HepG2 (cell line): ENCODE data around the gene ISLR2. TPM values are rescaled to one million over a fixed set of nuclear protein-coding genes. Genes with fewer than 3 reads are reported as not detected.

Experiments
- ATAC-seq: fragments of 200-7000 bp; cut with Tn5 transposase; 3 replicates; pipeline ENCODE4 v1.9.1; 2020; ENCODE audit warnings: mild to moderate bottlenecking, moderate library complexity
- BruUV-seq: library from RNA; stranded (reverse); fragments of 400-500 nt; replicated peaks from 2 replicates; lab custom pipeline; 2021; lab: Mats Ljungman, UMichigan
- CTCF ChIA-PET: fragments of 300-600 bp; formaldehyde crosslinking; extraction: SDS; loops from one replicate; lab custom pipeline; 2021; ENCODE audit warnings: low total read pairs, inconsistent platforms, low intra/inter-chr PET ratio; lab: Yijun Ruan, JAX
- POLR2A ChIA-PET: fragments of 350-600 bp; sonication (Branson Sonifier 250); formaldehyde crosslinking; loops from one replicate; lab custom pipeline; 2020; ENCODE audit warnings: antibody characterized with exemption, inconsistent platforms; lab: Yijun Ruan, JAX
- DNase-seq: peaks from one replicate; pipeline ENCODE4 v3.0.0-alpha.2; 2015; ENCODE audit warnings: low spot score
- FAIRE-seq: peaks from 3 replicates; lab custom pipeline; 2011; peaks lifted over from hg19 to GRCh38; lab: Jason Lieb, UNC
- H2AFZ ChIP-seq: one replicate; pipeline ENCODE4 v1.6.1; 2011; ENCODE audit warnings: low read length, inconsistent platforms
- H3K27ac ChIP-seq: fragments of 300-600 bp; 3 replicates; pipeline ENCODE4 v1.8.0; 2011; ENCODE audit warnings: mixed run types, mild to moderate bottlenecking, mixed read lengths, low read length, inconsistent platforms; ENCODE audit not compliant: insufficient read depth; ENCODE audit errors: extremely low read length
- H3K27me3 ChIP-seq, 2 experiments: fragments of 200-600 bp in 1 of 2; 2 replicates in 1 of 2; 3 replicates in 1 of 2; pipeline versions ENCODE4 v1.6.0 to v1.8.0; 2011; ENCODE audit warnings: low read length in 2 of 2, mild to moderate bottlenecking in 2 of 2, moderate library complexity in 2 of 2, inconsistent platforms in 1 of 2; ENCODE audit not compliant: insufficient read depth in 2 of 2, control insufficient read depth in 1 of 2
- H3K36me3 ChIP-seq, 2 experiments: fragments of 200-600 bp in 1 of 2; replicated peaks in 1 of 2; 2 replicates in 1 of 2; 3 replicates in 1 of 2; pipeline versions ENCODE4 v1.5.1 to v1.8.0; 2011; ENCODE audit warnings: low read length in 2 of 2, inconsistent platforms in 1 of 2; ENCODE audit not compliant: insufficient read depth in 2 of 2, control insufficient read depth in 1 of 2
- H3K4me1 ChIP-seq: 2 replicates; pipeline ENCODE4 v1.5.1; 2012; ENCODE audit warnings: low read length, inconsistent platforms; ENCODE audit not compliant: insufficient read depth
- H3K4me2 ChIP-seq: 2 replicates; pipeline ENCODE4 v1.6.0; 2011; ENCODE audit warnings: low read depth, low read length, inconsistent platforms
- H3K4me3 ChIP-seq, 3 experiments: fragments of 200-600 bp in 1 of 3; sonication (generic), shearing (Covaris generic) in 1 of 3; replicated peaks in 1 of 3; 2 replicates each; pipeline ENCODE4 v1.5.1; 2011 to 2016; ENCODE audit warnings: low read length in 3 of 3, inconsistent platforms in 2 of 3, low read depth in 2 of 3, mild to moderate bottlenecking in 2 of 3, control low read depth in 1 of 3, mixed read lengths in 1 of 3; ENCODE audit not compliant: insufficient read depth in 1 of 3
- H3K79me2 ChIP-seq: one replicate; pipeline ENCODE4 v1.6.1; 2011; ENCODE audit warnings: low read length, inconsistent platforms; ENCODE audit not compliant: insufficient read depth
- H3K9ac ChIP-seq: 2 replicates; pipeline ENCODE4 v1.6.0; 2011; ENCODE audit warnings: mild to moderate bottlenecking, low read depth, low read length, inconsistent platforms; ENCODE audit not compliant: insufficient read depth
- H3K9me3 ChIP-seq: 2 replicates; pipeline ENCODE4 v1.5.1; 2012; ENCODE audit warnings: mild to moderate bottlenecking, low read length
- H4K20me1 ChIP-seq: 2 replicates; pipeline ENCODE4 v1.6.0; 2011; ENCODE audit warnings: inconsistent platforms, mild to moderate bottlenecking, low read length, moderate library complexity; ENCODE audit not compliant: insufficient read depth
- ADNP ChIP-seq: sonication (generic); formaldehyde crosslinking; IDR thresholded peaks from 2 replicates; pipeline ENCODE4 v1.4.0; 2020; ENCODE audit warnings: missing genetic modification reagents
- CREB1 ChIP-seq, 2 experiments: fragments of 450-650 bp in 1 of 2; IDR thresholded peaks; 2 replicates each; pipeline ENCODE4 v1.6.1; 2016 to 2017; ENCODE audit warnings: control low read depth in 1 of 2, mild to moderate bottlenecking in 1 of 2, missing compliant biosample characterization in 1 of 2, missing genetic modification characterization in 1 of 2
- DRAP1 ChIP-seq: IDR thresholded peaks from 2 replicates; pipeline ENCODE4 v1.6.1; 2016; ENCODE audit warnings: missing genetic modification reagents, missing compliant biosample characterization
- MEF2D ChIP-seq: sonication (generic); formaldehyde crosslinking; IDR thresholded peaks from 2 replicates; pipeline ENCODE4 v1.5.1; 2020; ENCODE audit warnings: mild to moderate bottlenecking, missing genetic modification reagents
- NFE2L2 ChIP-seq: fragments of 150-350 bp; IDR thresholded peaks from 2 replicates; pipeline ENCODE4 v1.6.1; 2014; ENCODE audit warnings: low read length
- RNF219 ChIP-seq: sonication (generic); formaldehyde crosslinking; IDR thresholded peaks from 2 replicates; pipeline ENCODE4 v1.5.0; 2020; ENCODE audit warnings: mild to moderate bottlenecking, missing genetic modification reagents
- SAP130 ChIP-seq: IDR thresholded peaks from 2 replicates; pipeline ENCODE4 v1.6.1; 2016; ENCODE audit warnings: low read depth
- TERF1 ChIP-seq: sonication (generic); formaldehyde crosslinking; IDR thresholded peaks from 2 replicates; pipeline ENCODE4 v1.8.0; 2022; ENCODE audit warnings: mild to moderate bottlenecking, missing genetic modification reagents, moderate library complexity
- ZBTB25 ChIP-seq: IDR thresholded peaks from 2 replicates; pipeline ENCODE4 v1.6.1; 2018; ENCODE audit warnings: missing genetic modification reagents
- ZKSCAN1 ChIP-seq: fragments of 150-350 bp; IDR thresholded peaks from 2 replicates; pipeline ENCODE4 v1.6.1; 2014; ENCODE audit warnings: low read length
- ZMYM3 ChIP-seq: sonication (generic); formaldehyde crosslinking; IDR thresholded peaks from 2 replicates; pipeline ENCODE4 v1.5.1; 2020; ENCODE audit warnings: mild to moderate bottlenecking, missing genetic modification reagents
- ZNF235 ChIP-seq: sonication (generic); formaldehyde crosslinking; IDR thresholded peaks from 2 replicates; pipeline ENCODE4 v1.8.1; 2023; ENCODE audit warnings: mild to moderate bottlenecking, missing genetic modification reagents, borderline replicate concordance
- ZNF24 ChIP-seq: fragments of 450-650 bp; IDR thresholded peaks from 2 replicates; pipeline ENCODE4 v1.6.1; 2017; ENCODE audit warnings: antibody characterized with exemption, mild to moderate bottlenecking
- ZNF382 ChIP-seq: sonication (generic); formaldehyde crosslinking; IDR thresholded peaks from 2 replicates; pipeline ENCODE4 v1.5.0; 2020; ENCODE audit warnings: missing genetic modification reagents, mild to moderate bottlenecking, borderline replicate concordance
- ZNF776 ChIP-seq: sonication (generic); formaldehyde crosslinking; IDR thresholded peaks from 2 replicates; pipeline ENCODE4 v1.4.0; 2020; ENCODE audit warnings: mild to moderate bottlenecking, missing genetic modification reagents
- WGBS: methylation state at CpG from one replicate; pipeline ENCODE4 v1.1.6; 2017; ENCODE audit warnings: low lambda C conversion rate; 5-methylcytosine and 5-hydroxymethylcytosine counted together
- in situ Hi-C: cut with HindIII; loops from 2 replicates; pipeline ENCODE4 v1.10.0; 2017; ENCODE audit warnings: low pct_unique_long_range_greater_than_20kb; ENCODE audit not compliant: extremely low pct_ligation_motif_present
- intact Hi-C: fragments of 100-400 bp; cut with micrococcal nuclease; formaldehyde crosslinking; loops from one replicate; pipeline ENCODE4 v1.10.0; 2022; ENCODE audit not compliant: unreplicated experiment
- polyA plus RNA-seq, 8 experiments: library from polyadenylated mRNA; depleted of rRNA in 3 of 8; stranded (reverse) in 7 of 8; unstranded in 1 of 8; fragments of >200 nt; fragmentation: Illumina TruSeq in 4 of 8; extraction: Trizol in 4 of 8; gene quantifications; 2 replicates each; pipeline versions ENCODE4 v1.2.1 to v1.2.3, GENCODE V29; 2011 to 2016; ENCODE audit warnings: low read depth in 4 of 8, missing spikeins in 1 of 8, mixed read lengths in 1 of 8; ENCODE audit not compliant: insufficient read depth in 1 of 8
- total RNA-seq, 5 experiments: library from RNA; depleted of rRNA; stranded (reverse); fragments of >200 nt; fragmentation: Illumina TruSeq; extraction: Trizol; gene quantifications; 2 replicates each; pipeline ENCODE4 v1.2.3, GENCODE V29; 2016; ENCODE audit warnings: low read depth in 1 of 5

Gene ISLR2
- total and polyA plus RNA-seq, 2 of the 13 experiments (the other 11 are each of a cell fraction or from before 2014, with no cell fraction given): not detected

- no TSS peak for BruUV-seq
- POLR2A ChIA-PET: no interaction called here
These were observed 25.5 kb downstream of the ISLR2 start for GRCh38 chr15:74155766-74156417.

More at GRCh38 chr15:74155766-74156417, 25.5 kb downstream of the ISLR2 start:
- H4K20me1 ChIP-seq: no peaks in the 10 kb centered on the region
- H3K79me2 ChIP-seq: no peaks in the 10 kb centered on the region
- H3K27me3 ChIP-seq: peaks cover 1 to 5% of the 10 kb centered on the region in 2 experiments; a peak in 2 of 5 replicates
- H3K27ac ChIP-seq: no peak overlapping the region
- no peak overlapping the region for H3K4me3 ChIP-seq
- H3K36me3 ChIP-seq: no peaks in the 10 kb centered on the region
- FAIRE-seq (no peak), DNase-seq (no peak), ATAC-seq (no peak)
- in situ Hi-C loops (no loop called here), intact Hi-C loops (no loop called here)
- H2AFZ ChIP-seq: no peak overlapping the region
- H3K9me3 ChIP-seq: no peaks in the 10 kb centered on the region
- WGBS: 24% methylated on average over 11 of the region's 14 CpGs
- H3K4me2 ChIP-seq: no peak overlapping the region
- H3K4me1 ChIP-seq: no peaks in the 10 kb centered on the region
- no peak overlapping the region for H3K9ac ChIP-seq
- CTCF ChIA-PET: no interaction called here
- TF ChIP-seq MEF2D (CRISPR knock-in tag) (no peak), RNF219 (CRISPR knock-in tag) (no peak), DRAP1 (CRISPR knock-in tag) (no peak), ZNF776 (CRISPR knock-in tag) (no peak), ZBTB25 (CRISPR knock-in tag) (no peak), NFE2L2 (no peak), ADNP (CRISPR knock-in tag) (no peak), ZMYM3 (CRISPR knock-in tag) (no peak), ZNF382 (CRISPR knock-in tag) (no peak), CREB1 (IDR thresholded peaks at IDR 0.05) (no peak), CREB1 (CRISPR knock-in tag; IDR thresholded peaks at IDR 0.05) (no peak), ZKSCAN1 (no peak), ZNF235 (CRISPR knock-in tag) (no peak), TERF1 (CRISPR knock-in tag) (no peak), ZNF24 (no peak), SAP130 (no peak)
